HG03439 (cell line): ENCODE data around the gene RDX.

Experiments used
- ATAC-seq: cut with Tn5 transposase; IDR thresholded peaks from one replicate; pipeline ENCODE4 v1.9.1; 2021; ENCODE audit warnings: mild to moderate bottlenecking, moderate library complexity; ENCODE audit not compliant: unreplicated experiment

The RDX gene

GRCh38 chr11:110147962-110148709 lies 148.3 kb downstream of the RDX start:
- no peak for ATAC-seq

GRCh38 chr11:110141812-110142211 lies 154.6 kb downstream of the RDX start:
- no peak for ATAC-seq

DNA sequence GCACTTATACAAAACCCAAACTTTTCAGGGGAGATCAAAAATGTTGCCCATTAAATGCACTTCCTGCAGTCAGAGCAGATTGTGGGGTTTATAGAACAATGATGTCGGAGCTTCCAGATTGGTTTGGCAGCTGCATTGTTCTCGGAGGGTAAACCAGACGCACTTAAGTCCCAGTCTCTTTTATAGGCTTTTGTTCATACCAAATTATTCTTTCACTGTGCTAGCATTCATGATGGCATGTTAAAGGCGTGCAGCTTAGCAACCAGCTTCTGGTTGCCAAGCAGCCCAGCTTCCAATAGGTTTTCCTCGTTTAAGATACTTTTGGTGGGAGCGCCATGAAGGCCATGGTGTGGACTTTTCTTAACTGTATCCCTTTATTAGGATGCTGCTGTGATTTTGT lies 162.3 kb downstream of the RDX start:
- no peak for ATAC-seq

- ATAC-seq: no peak
Observed at GRCh38 chr11:110133160-110133559, 163.3 kb downstream of the RDX start.

GRCh38 chr11:110131386-110132123 lies 164.9 kb downstream of the RDX start:
- no peak for ATAC-seq

GRCh38 chr11:110130642-110131238 lies 165.7 kb downstream of the RDX start:
- ATAC-seq: no peak

- ATAC-seq: no peak
Observed at GRCh38 chr11:110128161-110128560, 168.3 kb downstream of the RDX start.

GRCh38 chr11:110126936-110127335 lies 169.5 kb downstream of the RDX start:
- ATAC-seq: no peak

- no peak for ATAC-seq
Observed at GRCh38 chr11:110125632-110126031, 170.8 kb downstream of the RDX start.
